T-helper 9 cell (primary cell): Measurements from ENCODE around the gene SCN1A.
A peak's percentile ranks its signal among the peaks of the same experiment; 100 is the strongest.

Experiments used
- DNase-seq: peaks from one replicate; pipeline ENCODE4 v3.0.0-alpha.2; 2020

Gene SCN1A

GRCh38 chr2:165969227-165969626, 158.6 kb downstream of the SCN1A start:
- DNase-seq, result no peak

GRCh38 chr2:165967746-165968145, 160.1 kb downstream of the SCN1A start:
- DNase-seq, result no peak

DNA sequence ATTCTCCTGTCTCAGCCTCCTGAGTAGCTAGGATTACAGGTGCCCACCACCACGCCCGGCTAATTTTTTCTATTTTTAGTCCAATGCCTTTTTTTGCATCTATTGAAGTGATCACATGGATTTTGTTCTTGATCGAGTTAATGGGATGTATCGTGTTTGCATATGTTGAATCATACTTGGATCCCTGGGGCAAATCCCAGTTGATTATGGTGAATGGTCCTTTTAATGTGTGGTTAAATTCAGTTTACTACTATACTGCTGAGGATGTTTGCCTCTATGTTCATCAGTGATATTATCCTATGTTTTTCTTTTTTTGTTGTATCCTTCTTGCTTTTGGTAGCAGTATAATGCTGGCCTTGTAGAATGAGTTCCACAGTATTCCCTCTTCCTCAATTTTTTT, 166.0 kb downstream of the SCN1A start:
- no peak for DNase-seq

DNA sequence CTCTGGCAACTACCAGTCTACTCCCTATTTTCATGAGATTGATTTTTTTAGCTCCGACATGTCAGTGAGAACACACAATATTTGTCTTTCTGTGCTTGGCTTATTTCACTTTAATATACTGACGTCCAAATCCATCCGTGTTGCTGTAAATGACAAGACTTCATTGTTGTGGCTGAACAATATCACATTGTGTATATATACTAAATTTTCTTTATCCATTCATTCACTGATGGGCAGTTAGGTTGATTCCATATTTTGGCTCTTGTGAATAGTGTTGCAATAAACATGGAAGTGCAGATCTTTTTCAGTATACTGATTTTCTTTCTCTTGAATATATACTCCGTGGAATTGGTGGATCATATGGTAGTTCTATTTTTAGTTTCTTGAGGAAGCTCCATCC, 168.4 kb downstream of the SCN1A start:
- DNase-seq, result no peak

DNA sequence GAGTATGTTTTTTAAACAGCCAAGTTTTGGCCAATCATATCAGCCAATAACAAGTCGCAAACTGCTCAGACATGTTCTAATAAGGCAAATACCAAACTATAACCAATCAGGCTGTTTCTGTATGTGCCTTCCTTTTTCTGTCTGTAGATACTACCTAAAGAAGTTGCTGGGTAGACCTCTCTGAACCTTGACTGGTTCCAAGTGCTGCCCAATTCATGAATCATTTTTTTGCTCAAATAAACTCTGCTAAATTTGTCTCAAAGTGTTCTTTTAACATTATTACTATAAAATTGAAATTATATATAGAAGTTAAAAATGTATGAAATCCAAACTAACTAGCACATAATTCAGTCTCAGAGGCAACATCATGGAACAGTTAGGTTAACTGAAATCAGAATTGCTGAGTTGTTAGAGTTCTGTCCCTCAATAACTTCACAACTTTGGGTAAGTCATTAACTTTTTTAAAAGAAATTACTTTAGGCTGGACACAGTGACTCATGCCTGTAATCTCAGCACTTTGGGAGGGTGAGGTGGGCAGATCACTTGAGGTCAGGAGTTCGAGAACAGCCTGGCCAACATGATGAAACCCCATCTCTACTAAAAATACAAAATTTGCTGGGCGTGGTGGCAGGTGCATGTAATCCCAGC, 169.4 kb downstream of the SCN1A start:
- DNase-seq, result no peak

DNA sequence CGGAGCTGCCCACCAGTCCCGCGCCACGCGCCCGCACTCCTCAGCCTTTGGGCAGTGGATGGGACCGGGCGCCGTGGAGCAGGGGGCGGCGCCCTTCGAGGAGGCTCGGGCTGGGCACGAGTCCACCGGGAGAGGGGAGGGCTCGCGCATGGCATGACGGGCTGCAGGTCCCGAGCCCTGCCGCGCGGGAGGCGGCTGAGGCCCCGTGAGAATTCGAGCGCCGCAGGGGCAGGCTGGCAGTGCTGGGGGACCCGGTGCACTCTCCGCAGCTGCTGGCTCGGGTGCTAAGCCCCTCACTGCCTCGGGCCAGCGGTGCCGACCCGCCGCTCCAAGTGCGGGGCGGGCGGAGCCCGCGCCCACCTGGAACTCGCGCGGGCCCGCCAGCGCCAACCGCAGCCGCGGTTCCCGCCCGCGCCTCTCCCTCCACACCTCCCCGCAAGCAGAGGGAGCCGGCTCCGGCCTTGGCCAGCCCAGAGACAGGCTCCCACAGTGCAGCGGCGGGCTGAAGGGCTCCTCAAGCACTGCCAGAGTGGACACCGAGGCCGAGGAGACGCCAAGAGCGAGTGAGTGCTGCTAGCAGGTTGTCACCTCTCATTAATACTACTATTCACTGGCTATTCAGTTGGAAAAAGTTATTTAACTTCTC, 170.7 kb downstream of the SCN1A start:
- no peak for DNase-seq

- DNase-seq, result peak; percentile 92
Measured at GRCh38 chr2:165953655-165954606, 173.9 kb downstream of the SCN1A start, which contains the start of gene TTC21B. TSS of gene TTC21B (minus strand) at chr2:165953776. CDS start at chr2:165953705, 71 bp downstream.

GRCh38 chr2:165953306-165953654, 174.5 kb downstream of the SCN1A start:
- DNase-seq, result no peak

- DNase-seq, result no peak
Measured at GRCh38 chr2:165952741-165953211, 175.0 kb downstream of the SCN1A start.

GRCh38 chr2:165952085-165952484, 175.7 kb downstream of the SCN1A start:
- DNase-seq, result no peak

GRCh38 chr2:165950438-165950837, 177.4 kb downstream of the SCN1A start:
- no peak for DNase-seq

GRCh38 chr2:165941827-165942226, 186.0 kb downstream of the SCN1A start:
- DNase-seq, result no peak

- no peak for DNase-seq
Measured at GRCh38 chr2:165938237-165938636, 189.6 kb downstream of the SCN1A start.
